SK-N-SH (cell line): Measurements from ENCODE around the gene PCDHGB2. TPM values are rescaled to one million over a fixed set of nuclear protein-coding genes. Genes with fewer than 3 reads are reported as not detected.

Experiments used
- CTCF ChIA-PET: fragments of 300-600, 350-600 bp; formaldehyde crosslinking; extraction: SDS; loops from one replicate; lab custom pipeline; 2021; lab: Yijun Ruan, JAX
- POLR2A ChIA-PET: fragments of 350-600 bp; sonication (Branson Sonifier 250); formaldehyde crosslinking; extraction: SDS; loops from one replicate; lab custom pipeline; 2020; ENCODE audit warnings: antibody characterized with exemption, inconsistent platforms; lab: Yijun Ruan, JAX
- DNase-seq: peaks from one replicate; pipeline ENCODE4 v3.0.0; 2012
- H2AFZ ChIP-seq: fragments of 200-600 bp; sonication (generic); 2 replicates; pipeline ENCODE4 v1.8.1; 2016; ENCODE audit warnings: antibody characterized with exemption, mild to moderate bottlenecking, low read depth
- H3F3A ChIP-seq: fragments of 200-600 bp; sonication (generic); replicated peaks from 2 replicates; pipeline ENCODE3; 2016; ENCODE audit warnings: antibody characterized with exemption, mild to moderate bottlenecking; ENCODE audit not compliant: insufficient read depth
- H3K27ac ChIP-seq, 2 experiments: fragments of 200-500 bp in 1 of 2; fragments of 200-600 bp in 1 of 2; sonication (Bioruptor generic) in 1 of 2; sonication (generic), shearing (Covaris generic) in 1 of 2; 2 replicates each; pipeline versions ENCODE4 v1.5.1 to v1.6.1; 2014 to 2016; ENCODE audit warnings: low read depth in 2 of 2, inconsistent platforms in 1 of 2, low read length in 1 of 2, mild to moderate bottlenecking in 1 of 2, mixed read lengths in 1 of 2
- H3K27me3 ChIP-seq: fragments of 200-600 bp; sonication (generic), shearing (Covaris generic); 2 replicates; pipeline ENCODE4 v1.6.1; 2016; ENCODE audit warnings: mixed run types; ENCODE audit not compliant: insufficient read depth
- H3K36me3 ChIP-seq, 2 experiments: fragments of 200-500 bp in 1 of 2; fragments of 200-600 bp in 1 of 2; sonication (Bioruptor generic) in 1 of 2; sonication (generic) in 1 of 2; replicated peaks in 1 of 2; 2 replicates each; pipeline versions ENCODE3 to v1.5.1; 2014 to 2016; ENCODE audit warnings: low read length in 1 of 2, mild to moderate bottlenecking in 1 of 2; ENCODE audit not compliant: insufficient read depth in 2 of 2, control insufficient read depth in 1 of 2
- H3K4me1 ChIP-seq, 2 experiments: fragments of 200-500 bp in 1 of 2; fragments of 200-600 bp in 1 of 2; sonication (Bioruptor generic) in 1 of 2; sonication (generic), shearing (Covaris generic) in 1 of 2; 2 replicates each; pipeline versions ENCODE4 v1.5.1 to v1.6.1; 2014 to 2016; ENCODE audit warnings: low read depth in 1 of 2, low read length in 1 of 2, mixed run types in 1 of 2; ENCODE audit not compliant: insufficient read depth in 2 of 2, control insufficient read depth in 1 of 2
- H3K4me2 ChIP-seq: fragments of 200-600 bp; sonication (generic), shearing (Covaris generic); 2 replicates; pipeline ENCODE4 v1.6.1; 2017; ENCODE audit warnings: mixed run types
- H3K4me3 ChIP-seq, 2 experiments: fragments of 200-500 bp in 1 of 2; fragments of 200-600 bp in 1 of 2; sonication (Bioruptor generic) in 1 of 2; sonication (generic), shearing (Covaris generic) in 1 of 2; 2 replicates each; pipeline versions ENCODE4 v1.5.1 to v1.8.1; 2014 to 2016; ENCODE audit warnings: low read depth in 2 of 2, inconsistent platforms in 1 of 2, low read length in 1 of 2, mild to moderate bottlenecking in 1 of 2, mixed read lengths in 1 of 2, moderate library complexity in 1 of 2
- H3K79me2 ChIP-seq: fragments of 200-600 bp; sonication (generic); 2 replicates; pipeline ENCODE4 v1.8.1; 2017; ENCODE audit warnings: mild to moderate bottlenecking; ENCODE audit not compliant: insufficient read depth
- H3K9ac ChIP-seq: fragments of 200-600 bp; sonication (generic); 2 replicates; pipeline ENCODE4 v1.6.1; 2017; ENCODE audit warnings: mixed run types
- H3K9me2 ChIP-seq: fragments of 200-600 bp; sonication (generic); 2 replicates; pipeline ENCODE4 v1.6.1; 2017; ENCODE audit warnings: mixed run types
- H3K9me3 ChIP-seq: fragments of 200-600 bp; sonication (generic); 2 replicates; pipeline ENCODE4 v1.6.1; 2017; ENCODE audit warnings: mixed run types, mild to moderate bottlenecking, moderate library complexity
- H4K20me1 ChIP-seq: fragments of 200-600 bp; sonication (generic); 2 replicates; pipeline ENCODE4 v1.6.1; 2017; ENCODE audit warnings: mild to moderate bottlenecking, mixed run types; ENCODE audit not compliant: insufficient read depth
- CHD2 ChIP-seq: fragments of 150-350 bp; IDR thresholded peaks from 2 replicates; pipeline ENCODE4 v1.6.1; 2018; ENCODE audit warnings: low read length; ENCODE audit not compliant: partially characterized antibody
- EZH2phosphoT487 ChIP-seq: fragments of 200-600 bp; sonication (generic); IDR thresholded peaks from 2 replicates; pipeline ENCODE4 v1.6.1; 2017; ENCODE audit warnings: low read depth, mixed run types, mild to moderate bottlenecking, antibody characterized with exemption, moderate library complexity, borderline replicate concordance
- FOSL2 ChIP-seq: IDR thresholded peaks from 2 replicates; pipeline ENCODE4 v1.4.0; 2012; ENCODE audit warnings: low read depth, mild to moderate bottlenecking, moderate library complexity, borderline replicate concordance
- FOXJ3 ChIP-seq: sonication (generic); formaldehyde crosslinking; IDR thresholded peaks from 2 replicates; pipeline ENCODE4 v1.5.1; 2020; ENCODE audit warnings: mild to moderate bottlenecking, missing genetic modification reagents
- FOXM1 ChIP-seq: IDR thresholded peaks from 2 replicates; pipeline ENCODE4 v1.4.0; 2012; ENCODE audit warnings: low read depth, mild to moderate bottlenecking
- JUND ChIP-seq: IDR thresholded peaks from 2 replicates; pipeline ENCODE4 v1.4.0; 2012
- MEF2A ChIP-seq: IDR thresholded peaks from 2 replicates; pipeline ENCODE4 v1.4.0; 2012; ENCODE audit warnings: low read depth, borderline replicate concordance
- MXI1 ChIP-seq: IDR thresholded peaks from 2 replicates; pipeline ENCODE4 v1.6.1; 2012; ENCODE audit warnings: mild to moderate bottlenecking, low read depth, low read length, improper control_type of control experiment
- RAD21 ChIP-seq: IDR thresholded peaks from 2 replicates; pipeline ENCODE4 v1.6.1; 2012; ENCODE audit warnings: mild to moderate bottlenecking, low read length
- REST ChIP-seq: IDR thresholded peaks from 2 replicates; pipeline ENCODE4 v1.6.1; 2012; ENCODE audit warnings: mild to moderate bottlenecking, low read depth, low read length, moderate library complexity
- RFX5 ChIP-seq: IDR thresholded peaks from 2 replicates; pipeline ENCODE4 v1.6.1; 2012; ENCODE audit warnings: mild to moderate bottlenecking, improper control_type of control experiment, low read length
- RXRA ChIP-seq: IDR thresholded peaks from 2 replicates; pipeline ENCODE4 v1.4.0; 2012; ENCODE audit warnings: low read depth, mild to moderate bottlenecking, borderline replicate concordance
- TAF1 ChIP-seq: IDR thresholded peaks from 2 replicates; pipeline ENCODE4 v1.6.1; 2012; ENCODE audit warnings: low read depth, mild to moderate bottlenecking, low read length, moderate library complexity, borderline replicate concordance
- TCF12 ChIP-seq: IDR thresholded peaks from 2 replicates; pipeline ENCODE4 v1.4.0; 2012
- TEAD4 ChIP-seq: IDR thresholded peaks from 2 replicates; pipeline ENCODE4 v1.4.0; 2012; ENCODE audit warnings: mild to moderate bottlenecking, borderline replicate concordance; ENCODE audit not compliant: insufficient read depth
- WGBS: methylation state at CpG from one replicate; pipeline ENCODE4 v1.1.6; 2017; ENCODE audit warnings: low lambda C conversion rate; 5-methylcytosine and 5-hydroxymethylcytosine counted together
- polyA plus RNA-seq, 3 experiments: library from polyadenylated mRNA; depleted of rRNA; stranded (reverse); fragments of >200 nt; gene quantifications; 2 replicates each; pipeline ENCODE4 v1.2.3, GENCODE V29; 2012
- TF ChIP-seq, protein P1 (sequence below): fragments of 150-350 bp; IDR thresholded peaks from 2 replicates; pipeline ENCODE4 v1.6.1; 2017; ENCODE audit warnings: antibody characterized with exemption, low read length, low read depth, borderline replicate concordance
- TF ChIP-seq, protein P2 (sequence below): IDR thresholded peaks from 2 replicates; pipeline ENCODE4; 2012
- TF ChIP-seq, protein P3 (sequence below): fragments of 200-600 bp; sonication (generic); IDR thresholded peaks from 2 replicates; pipeline ENCODE4 v1.6.1; 2017; ENCODE audit warnings: antibody characterized with exemption, mild to moderate bottlenecking, moderate library complexity
- TF ChIP-seq, protein P4 (sequence below): IDR thresholded peaks from 2 replicates; pipeline ENCODE4 v1.4.0; 2012; ENCODE audit warnings: low read depth

Gene PCDHGB2
- polyA plus RNA-seq, 1 of the 3 experiments (the other 2 are of a cell fraction): 4.5 TPM

DNA sequence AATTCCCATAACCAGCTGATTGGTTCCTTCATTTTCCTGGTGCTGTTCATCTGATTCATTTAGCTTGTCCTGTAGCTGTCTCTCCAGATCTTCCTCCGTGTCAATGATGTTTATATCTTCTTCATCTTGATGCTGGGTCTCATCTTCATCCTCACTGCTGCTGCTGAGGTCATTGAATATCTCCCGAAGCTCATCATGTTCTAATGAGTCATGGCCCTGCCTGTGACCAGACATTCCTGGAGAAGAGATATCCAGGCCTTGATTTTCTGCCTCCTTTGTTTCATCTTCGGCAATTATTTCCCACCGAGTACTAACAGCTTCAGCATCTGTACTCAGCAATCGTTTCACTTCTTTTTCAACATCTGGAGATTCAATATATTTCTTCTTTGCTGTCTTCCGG lies 40.6 kb upstream of the PCDHGB2 start:
- DNase-seq: no peak
- TF ChIP-seq EZH2phosphoT487 (no peak), TAF1 (no peak), FOXJ3 (no peak), FOXM1 (no peak), TCF12 (no peak), JUND (no peak), FOSL2 (no peak), CHD2 (no peak), MEF2A (no peak), REST (no peak)
- H3K4me2 ChIP-seq: no peak overlapping the region
- ChIA-PET POLR2A (interaction anchor here (1.2 kb wide), 1 partner anchor 242 kb away, joined by 4 read pairs; no protein-coding TSS in a partner anchor), CTCF (interaction anchor here (1.0 to 5.4 kb wide), 17 partner anchors 10 to 278 kb away, joined by 3 to 36 read pairs (median 6); partner anchors contain the start of genes PCDHB15, PCDHB9, PCDHGA1 and PCDHGA11)
- H3K9me3 ChIP-seq: peaks cover 36% of the 10 kb centered on the region
- peak overlapping the region; percentile 80 to 92; a peak in 3 of 4 replicates for H3K4me3 ChIP-seq
- no peaks in the 10 kb centered on the region; a peak in 1 of 4 replicates for H3K4me1 ChIP-seq
- H4K20me1 ChIP-seq: peaks cover 3% of the 10 kb centered on the region; the same call in 1 of the 2 replicates
- H3K36me3 ChIP-seq: peaks cover 24 to 55% of the 10 kb centered on the region in 2 experiments
- H3K27me3 ChIP-seq: no peaks in the 10 kb centered on the region
- H3K79me2 ChIP-seq: peaks cover 57% of the 10 kb centered on the region
- H3K27ac ChIP-seq: no peak overlapping the region
- no peaks in the 10 kb centered on the region for H3K9me2 ChIP-seq
- 95% methylated on average over 6 of the region's 6 CpGs for whole genome bisulfite sequencing
- H2AFZ ChIP-seq: no peak overlapping the region
- no peak overlapping the region for H3K9ac ChIP-seq
- peaks cover 20% of the 10 kb centered on the region for H3F3A ChIP-seq

- peak overlapping the region; percentile 89; the same call in 1 of the 2 replicates for H3K9ac ChIP-seq
- 60% methylated on average over 5 of the region's 5 CpGs for WGBS
- ChIA-PET POLR2A (interaction anchor here (1.2 to 1.8 kb wide), 4 partner anchors 137 to 244 kb away, joined by 4 to 16 read pairs (median 7); partner anchors contain the start of gene PCDHB16), CTCF (interaction anchor here (0.7 to 5.4 kb wide), 37 partner anchors 10 to 762 kb away, joined by 3 to 36 read pairs (median 4); partner anchors contain the start of genes PCDHB14, PCDHB15, PCDHB6 and PCDHGA1)
- peak overlapping the region; percentile 58; the same call in 1 of the 2 replicates for H3K4me2 ChIP-seq
- peak overlapping the region in 1 of 2 experiments; percentile 96; a peak in 1 of 4 replicates for H3K27ac ChIP-seq
- H3K36me3 ChIP-seq: peaks cover 24 to 50% of the 10 kb centered on the region in 2 experiments
- 0 out of 2 replicates have a peak, but pooled peaks cover 3% of the 10 kb centered on the region for H4K20me1 ChIP-seq
- H3K9me2 ChIP-seq: no peaks in the 10 kb centered on the region
- no peaks in the 10 kb centered on the region for H3K27me3 ChIP-seq
- H3F3A ChIP-seq: peaks cover 17% of the 10 kb centered on the region
- no peak for DNase-seq
- H3K4me1 ChIP-seq: no peaks in the 10 kb centered on the region; a peak in 1 of 4 replicates
- H3K79me2 ChIP-seq: peaks cover 53% of the 10 kb centered on the region
- peak overlapping the region; percentile 80 to 92 for H3K4me3 ChIP-seq
- H2AFZ ChIP-seq: no peak overlapping the region
- peaks cover 36% of the 10 kb centered on the region for H3K9me3 ChIP-seq
- TF ChIP-seq JUND: no peak
- no peak for TF ChIP-seq FOXM1
- TF ChIP-seq RXRA: no peak
- no peak for TF ChIP-seq MXI1
- no peak for TF ChIP-seq MEF2A
- no peak for TF ChIP-seq TEAD4
- no peak for TF ChIP-seq RFX5
- TF ChIP-seq RAD21: no peak
- no peak for TF ChIP-seq TAF1
- TF ChIP-seq, protein P1, sequence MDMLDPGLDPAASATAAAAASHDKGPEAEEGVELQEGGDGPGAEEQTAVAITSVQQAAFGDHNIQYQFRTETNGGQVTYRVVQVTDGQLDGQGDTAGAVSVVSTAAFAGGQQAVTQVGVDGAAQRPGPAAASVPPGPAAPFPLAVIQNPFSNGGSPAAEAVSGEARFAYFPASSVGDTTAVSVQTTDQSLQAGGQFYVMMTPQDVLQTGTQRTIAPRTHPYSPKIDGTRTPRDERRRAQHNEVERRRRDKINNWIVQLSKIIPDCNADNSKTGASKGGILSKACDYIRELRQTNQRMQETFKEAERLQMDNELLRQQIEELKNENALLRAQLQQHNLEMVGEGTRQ: no peak
- TF ChIP-seq, protein P2, sequence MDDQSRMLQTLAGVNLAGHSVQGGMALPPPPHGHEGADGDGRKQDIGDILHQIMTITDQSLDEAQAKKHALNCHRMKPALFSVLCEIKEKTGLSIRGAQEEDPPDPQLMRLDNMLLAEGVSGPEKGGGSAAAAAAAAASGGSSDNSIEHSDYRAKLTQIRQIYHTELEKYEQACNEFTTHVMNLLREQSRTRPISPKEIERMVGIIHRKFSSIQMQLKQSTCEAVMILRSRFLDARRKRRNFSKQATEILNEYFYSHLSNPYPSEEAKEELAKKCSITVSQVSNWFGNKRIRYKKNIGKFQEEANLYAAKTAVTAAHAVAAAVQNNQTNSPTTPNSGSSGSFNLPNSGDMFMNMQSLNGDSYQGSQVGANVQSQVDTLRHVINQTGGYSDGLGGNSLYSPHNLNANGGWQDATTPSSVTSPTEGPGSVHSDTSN: no peak
- no peak for TF ChIP-seq FOSL2
- TF ChIP-seq, protein P3, sequence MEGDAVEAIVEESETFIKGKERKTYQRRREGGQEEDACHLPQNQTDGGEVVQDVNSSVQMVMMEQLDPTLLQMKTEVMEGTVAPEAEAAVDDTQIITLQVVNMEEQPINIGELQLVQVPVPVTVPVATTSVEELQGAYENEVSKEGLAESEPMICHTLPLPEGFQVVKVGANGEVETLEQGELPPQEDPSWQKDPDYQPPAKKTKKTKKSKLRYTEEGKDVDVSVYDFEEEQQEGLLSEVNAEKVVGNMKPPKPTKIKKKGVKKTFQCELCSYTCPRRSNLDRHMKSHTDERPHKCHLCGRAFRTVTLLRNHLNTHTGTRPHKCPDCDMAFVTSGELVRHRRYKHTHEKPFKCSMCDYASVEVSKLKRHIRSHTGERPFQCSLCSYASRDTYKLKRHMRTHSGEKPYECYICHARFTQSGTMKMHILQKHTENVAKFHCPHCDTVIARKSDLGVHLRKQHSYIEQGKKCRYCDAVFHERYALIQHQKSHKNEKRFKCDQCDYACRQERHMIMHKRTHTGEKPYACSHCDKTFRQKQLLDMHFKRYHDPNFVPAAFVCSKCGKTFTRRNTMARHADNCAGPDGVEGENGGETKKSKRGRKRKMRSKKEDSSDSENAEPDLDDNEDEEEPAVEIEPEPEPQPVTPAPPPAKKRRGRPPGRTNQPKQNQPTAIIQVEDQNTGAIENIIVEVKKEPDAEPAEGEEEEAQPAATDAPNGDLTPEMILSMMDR: no peak
- TF ChIP-seq, protein P4, sequence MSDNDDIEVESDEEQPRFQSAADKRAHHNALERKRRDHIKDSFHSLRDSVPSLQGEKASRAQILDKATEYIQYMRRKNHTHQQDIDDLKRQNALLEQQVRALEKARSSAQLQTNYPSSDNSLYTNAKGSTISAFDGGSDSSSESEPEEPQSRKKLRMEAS: no peak
Observed at GRCh38 chr5:141319699-141320098, 40.1 kb upstream of the PCDHGB2 start.
